ENCODE results near the gene RPL18A.
"Not testable (repeated sequence)": the region's sequence is repeated elsewhere in the genome, so short reads cannot be mapped to it uniquely, and the experiment has no call there.

The RPL18A gene

DNA sequence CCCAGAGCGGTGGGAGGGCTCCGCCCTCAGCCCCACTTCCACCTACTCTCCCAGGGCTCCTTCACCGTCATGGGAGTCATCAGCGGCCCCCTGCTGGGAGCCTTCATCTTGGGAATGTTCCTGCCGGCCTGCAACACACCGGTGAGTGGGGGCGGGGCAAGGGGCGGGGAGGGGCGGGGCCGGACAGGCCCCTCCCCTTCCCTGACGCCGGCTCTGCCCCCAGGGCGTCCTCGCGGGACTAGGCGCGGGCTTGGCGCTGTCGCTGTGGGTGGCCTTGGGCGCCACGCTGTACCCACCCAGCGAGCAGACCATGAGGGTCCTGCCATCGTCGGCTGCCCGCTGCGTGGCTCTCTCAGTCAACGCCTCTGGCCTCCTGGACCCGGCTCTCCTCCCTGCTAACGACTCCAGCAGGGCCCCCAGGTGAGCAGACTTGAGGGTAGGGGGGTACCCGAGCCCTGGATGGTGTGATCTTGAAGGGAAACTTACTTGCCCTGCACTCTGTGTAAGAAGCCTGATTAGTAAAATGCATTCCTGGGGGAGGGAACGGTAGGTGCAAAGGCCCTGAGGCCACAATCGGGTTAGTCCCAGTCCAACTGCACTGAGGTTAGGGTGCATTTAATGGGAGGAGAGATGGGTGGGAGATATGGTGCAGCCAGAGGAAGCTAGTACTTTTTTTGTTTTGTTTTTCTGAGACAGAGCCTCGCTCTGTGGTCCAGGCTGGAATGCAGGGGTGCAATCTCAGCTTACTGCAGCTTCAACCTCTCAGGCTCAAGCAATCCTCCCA, 24.1 kb downstream of the RPL18A start:
- no peak overlapping the region for H3K27ac ChIP-seq
- no peak for TF ChIP-seq CTCF (conservative IDR thresholded peaks at IDR 0.05)

- H3K27ac ChIP-seq, result no peak overlapping the region
- no peak for TF ChIP-seq CTCF (conservative IDR thresholded peaks at IDR 0.05)
Observed at GRCh38 chr19:17886515-17886914, 26.8 kb downstream of the RPL18A start.

- not testable (repeated sequence) for H3K27ac ChIP-seq
Observed at GRCh38 chr19:17887221-17887620, 27.5 kb downstream of the RPL18A start.

- H3K27ac ChIP-seq, result no peak overlapping the region
- no peak for TF ChIP-seq CTCF (conservative IDR thresholded peaks at IDR 0.05)
Observed at GRCh38 chr19:17888260-17888659, 28.6 kb downstream of the RPL18A start.

- H3K27ac ChIP-seq, result no peak overlapping the region
- no peak for TF ChIP-seq CTCF (conservative IDR thresholded peaks at IDR 0.05)
Observed at GRCh38 chr19:17889609-17890214, 30.0 kb downstream of the RPL18A start.

- H3K27ac ChIP-seq, result no peak overlapping the region
- TF ChIP-seq CTCF (conservative IDR thresholded peaks at IDR 0.05), result no peak
Observed at GRCh38 chr19:17893766-17894165, 34.1 kb downstream of the RPL18A start.

DNA sequence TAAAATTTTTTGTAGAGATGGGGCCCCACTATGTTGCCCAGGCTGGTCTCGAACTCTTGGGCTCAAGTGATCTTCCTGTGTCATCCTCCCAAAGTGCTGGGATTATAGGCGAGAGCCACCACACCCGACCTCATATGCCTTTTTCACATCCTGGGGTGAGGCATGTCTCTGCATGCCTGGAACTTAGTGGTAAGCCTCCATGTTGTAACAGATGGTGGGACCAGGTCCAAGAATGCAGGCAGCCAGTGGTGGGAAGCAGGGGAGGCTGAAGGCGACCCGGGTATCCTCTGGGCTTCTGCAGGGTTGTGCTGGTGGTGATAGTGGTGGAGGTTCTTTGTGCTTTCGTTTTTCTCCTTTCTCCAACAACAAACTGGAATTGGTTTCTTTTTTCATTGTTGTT, 43.0 kb downstream of the RPL18A start:
- no peak overlapping the region for H3K27ac ChIP-seq
- TF ChIP-seq CTCF (conservative IDR thresholded peaks at IDR 0.05), result no peak

- no peak for TF ChIP-seq CTCF (conservative IDR thresholded peaks at IDR 0.05)
- H3K27ac ChIP-seq, result no peak overlapping the region
Observed at GRCh38 chr19:17908244-17908643, 48.5 kb downstream of the RPL18A start.

Measured in VCaP (cell line).